Measurements from ENCODE around the gene NBAS. TPM values are rescaled to one million over a fixed set of nuclear protein-coding genes. Genes with fewer than 3 reads are reported as not detected.

Gene NBAS
- total RNA-seq, 1 experiment from 2014 or later, result 32.5 TPM

DNA sequence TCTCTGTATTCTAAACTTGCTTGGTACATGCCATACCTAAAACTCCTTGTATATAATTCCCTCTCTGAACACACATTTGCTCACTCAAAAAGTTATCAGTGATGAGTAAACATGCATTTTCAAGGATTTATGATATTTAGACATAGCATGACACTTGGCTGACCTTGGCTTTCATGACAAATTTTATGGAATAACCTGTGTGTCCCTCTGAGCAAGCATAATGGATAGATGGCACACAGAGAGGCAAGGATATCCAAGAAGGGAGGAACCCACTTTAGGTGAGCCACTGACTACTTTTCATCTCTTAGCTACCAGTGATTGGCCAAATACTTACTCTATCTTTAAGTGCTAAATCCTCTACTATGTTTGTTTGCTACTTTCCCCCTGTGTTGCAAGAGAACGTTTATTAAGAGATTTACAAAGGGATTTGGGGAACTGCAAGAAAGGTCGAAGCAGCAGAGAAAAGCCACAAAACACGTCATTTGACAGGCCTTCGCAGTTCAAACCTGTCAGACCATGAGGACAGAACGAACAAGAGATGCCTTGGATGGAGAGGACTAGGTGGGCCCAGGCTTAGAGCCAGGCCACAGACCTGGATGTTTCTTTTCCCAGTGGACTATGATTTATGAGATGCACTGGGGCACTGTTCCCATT is 379.9 kb downstream of the NBAS start:
- Mint-ChIP-seq H3K27me3 (ENCODE audit: low read depth) (no peaks in the 10 kb centered on the region), H3K27ac (no peak overlapping the region)
- no peak overlapping the region for H4K91ac ChIP-seq (ENCODE audit: insufficient read length, low read depth, low read length)

More for the DNA sequence above, 379.9 kb downstream of the NBAS start:
- no CpG with 5 or more reads among the region's 5 CpGs for WGBS (ENCODE audit: extremely low coverage, insufficient read length, low lambda C conversion rate)
- no peak overlapping the region for H2BK120ac ChIP-seq (ENCODE audit: low read depth, low read length, poor library complexity, severe bottlenecking)
- no peak for TF ChIP-seq CTCF (conservative IDR thresholded peaks at IDR 0.05)
- no peak overlapping the region for H4K8ac ChIP-seq (replicated peaks; ENCODE audit: insufficient read length, low read depth, low read length)
- no peaks in the 10 kb centered on the region for H3K9me3 Mint-ChIP-seq
- H3K4me2 ChIP-seq (ENCODE audit: insufficient read depth, insufficient read length, low read length), result no peak overlapping the region
- no peak overlapping the region for H4K5ac ChIP-seq (ENCODE audit: insufficient read length, low read depth, low read length)
- no peak overlapping the region for H3K18ac ChIP-seq (ENCODE audit: insufficient read length, low read depth, low read length)
- H3K23me2 ChIP-seq (ENCODE audit: insufficient read length, low read depth, low read length, poor library complexity, severe bottlenecking), result no peaks in the 10 kb centered on the region
- H3K4me3 Mint-ChIP-seq, result no peak overlapping the region
- H3K9ac ChIP-seq (ENCODE audit: extremely low read depth, insufficient read length, low read length), result no peak overlapping the region
- H3K4ac ChIP-seq (ENCODE audit: low read depth, low read length), result no peak overlapping the region
- H3T11ph ChIP-seq (ENCODE audit: low read length), result no peak overlapping the region
- no peaks in the 10 kb centered on the region for H3K36me3 Mint-ChIP-seq (ENCODE audit: insufficient read depth in 1 of 3, low read depth in 3 of 3)
- H3K27ac ChIP-seq (ENCODE audit: insufficient read length, low read depth, low read length), result no peak overlapping the region
- no peak overlapping the region for H2AFZ ChIP-seq (ENCODE audit: low read length)
- no peaks in the 10 kb centered on the region for H3K27me3 ChIP-seq (ENCODE audit: insufficient read depth, low read length)
- H4K20me1 ChIP-seq (ENCODE audit: control insufficient read depth, insufficient read depth, insufficient read length), result no peaks in the 10 kb centered on the region
- no peak overlapping the region for H3K14ac ChIP-seq (ENCODE audit: insufficient read depth, low read length)
- H2BK20ac ChIP-seq (ENCODE audit: low read depth, low read length, poor library complexity, severe bottlenecking), result no peak overlapping the region
- H2BK12ac ChIP-seq (ENCODE audit: insufficient read length, low read depth, low read length), result no peak overlapping the region
- DNase-seq, result no peak
- H3K9me3 ChIP-seq (ENCODE audit: control insufficient read depth, low read depth, low read length), result no peaks in the 10 kb centered on the region
- H3K56ac ChIP-seq (ENCODE audit: insufficient read length, low read depth, low read length), result no peak overlapping the region
- no peak overlapping the region for H2BK15ac ChIP-seq (ENCODE audit: low read depth, low read length)
- H3K79me2 ChIP-seq (ENCODE audit: insufficient read depth, low read length), result no peaks in the 10 kb centered on the region
- H3K4me1 Mint-ChIP-seq, result no peaks in the 10 kb centered on the region
- H3K4me1 ChIP-seq (ENCODE audit: insufficient read depth, low read length), result no peaks in the 10 kb centered on the region
- H2BK5ac ChIP-seq (ENCODE audit: insufficient read length, low read length), result no peak overlapping the region
- H3K23ac ChIP-seq (ENCODE audit: insufficient read length, low read depth, low read length), result no peak overlapping the region
- no peak overlapping the region for H2AK5ac ChIP-seq (ENCODE audit: insufficient read length, low read length)
- H3K79me1 ChIP-seq (ENCODE audit: insufficient read depth, low read depth, low read length, poor library complexity, severe bottlenecking), result no peaks in the 10 kb centered on the region
